GM12875 (cell line): Measurements from ENCODE around the gene SPATA32.

Experiments
- H3K4me3 ChIP-seq: one replicate; pipeline ENCODE4 v1.5.1; 2011; ENCODE audit warnings: low read depth, low read length, control low read depth
- CTCF ChIP-seq: IDR thresholded peaks from 2 replicates; pipeline ENCODE4 v1.5.1; 2011; ENCODE audit warnings: low read depth, mild to moderate bottlenecking, control low read depth, inconsistent platforms, low read length, moderate library complexity, borderline replicate concordance; ENCODE audit not compliant: insufficient read depth

Gene SPATA32

GRCh38 chr17:45222996-45223538, 38.8 kb downstream of the SPATA32 start:
- no peak for TF ChIP-seq CTCF
- peak overlapping the region; percentile 79 for H3K4me3 ChIP-seq

GRCh38 chr17:45222289-45222995, 39.5 kb downstream of the SPATA32 start:
- TF ChIP-seq CTCF: no peak
- peak overlapping the region; percentile 79 for H3K4me3 ChIP-seq

GRCh38 chr17:45222014-45222288, 39.9 kb downstream of the SPATA32 start:
- no peak for TF ChIP-seq CTCF
- H3K4me3 ChIP-seq: peak overlapping the region; percentile 79

- no peak for TF ChIP-seq CTCF
- peak within 1 kb of the TSS; percentile 79 for H3K4me3 ChIP-seq
Observed at GRCh38 chr17:45221081-45222013, 40.5 kb downstream of the SPATA32 start, which contains the start of gene FMNL1. Gene FMNL1, plus strand, starts transcription at chr17:45221885. Its CDS starts 240 bp downstream, at chr17:45222125.

- no peak overlapping the region for H3K4me3 ChIP-seq
- no peak for TF ChIP-seq CTCF
Observed at GRCh38 chr17:45220079-45220478, 41.8 kb downstream of the SPATA32 start.

- no peak overlapping the region for H3K4me3 ChIP-seq
- TF ChIP-seq CTCF: peak; percentile 86
Observed at GRCh38 chr17:45218895-45219661, 42.8 kb downstream of the SPATA32 start.
